ENCODE results near the gene PKNOX2. TPM values are rescaled to one million over a fixed set of nuclear protein-coding genes. Genes with fewer than 3 reads are reported as not detected.

PKNOX2 gene
- total RNA-seq, 1 experiment from 2014 or later, result not detected

Other genes with a start within 250 kb of the PKNOX2 start
- not detected in 2 replicates for gene HEPN1, start 245.5 kb upstream of the PKNOX2 start, total RNA-seq (2014; rRNA removed; shearing (Covaris generic))
- gene HEPACAM, start 228.7 kb upstream of the PKNOX2 start, total RNA-seq (2014; rRNA removed; shearing (Covaris generic)), result not detected in 2 replicates
- gene CCDC15, start 210.5 kb upstream of the PKNOX2 start, total RNA-seq (2014; rRNA removed; shearing (Covaris generic)), result 2.2 and 2.7 TPM in 2 replicates
- 0.18 and 0.31 TPM in 2 replicates for gene SLC37A2, start 101.4 kb upstream of the PKNOX2 start, total RNA-seq (2014; rRNA removed; shearing (Covaris generic))
- gene TMEM218, start 53.1 kb upstream of the PKNOX2 start, total RNA-seq (2014; rRNA removed; shearing (Covaris generic)), result 10.5 and 16.1 TPM in 2 replicates

All from SJSA1 (cell line).